Tibial nerve (tissue), 4 donors: ENCODE data around the gene NIPAL3. TPM values are rescaled to one million over a fixed set of nuclear protein-coding genes. Genes with fewer than 3 reads are reported as not detected.
A peak's percentile ranks its signal among the peaks of the same experiment; 100 is the strongest.

ENCODE experiments used
- DNase-seq, 2 donors: peaks; one replicate each; pipeline ENCODE4 v3.0.0-alpha.2; 2019; ENCODE audit warnings: low spot score in 2 of 2
- H3K27ac ChIP-seq, 4 donors: fragments of 200-600 bp; sonication (generic) in 3 of 4; one replicate each; pipeline ENCODE4 v1.5.1; 2017 to 2019; ENCODE audit warnings: mild to moderate bottlenecking in 1 of 4
- H3K27me3 ChIP-seq, 2 donors: fragments of 200-600 bp; sonication (generic) in 1 of 2; one replicate each; pipeline versions ENCODE4 v1.5.1 to v1.6.0; 2017 to 2019
- H3K36me3 ChIP-seq, 3 donors: fragments of 200-600 bp; sonication (generic); one replicate each; pipeline ENCODE4 v1.5.1; 2018 to 2019
- H3K4me1 ChIP-seq, 4 donors: fragments of 200-600 bp; sonication (generic) in 3 of 4; one replicate each; pipeline ENCODE4 v1.5.1; 2017 to 2019
- H3K4me3 ChIP-seq, 4 donors: fragments of 200-600 bp; sonication (generic) in 3 of 4; one replicate each; pipeline ENCODE4 v1.5.1; 2017 to 2019; ENCODE audit warnings: mild to moderate bottlenecking in 1 of 4, moderate library complexity in 1 of 4
- H3K9me3 ChIP-seq, 4 donors: fragments of 200-600 bp; sonication (generic) in 3 of 4; one replicate each; pipeline ENCODE4 v1.5.1; 2017 to 2019
- CTCF ChIP-seq, 5 experiments: fragments of 200-600 bp in 3 of 5; fragments of 450-650 bp in 2 of 5; sonication (generic) in 3 of 5; IDR thresholded peaks; one replicate each; pipeline ENCODE4 v1.5.1; 2016 to 2019; ENCODE audit warnings: antibody characterized with exemption in 5 of 5, mild to moderate bottlenecking in 3 of 5, moderate library complexity in 2 of 5
- EP300 ChIP-seq, 2 donors: sonication (generic); formaldehyde crosslinking; IDR thresholded peaks; one replicate each; pipeline ENCODE4 v1.6.1; 2017; ENCODE audit warnings: antibody characterized with exemption in 2 of 2, mild to moderate bottlenecking in 1 of 2
- POLR2A ChIP-seq, 2 donors: fragments of 450-650 bp; IDR thresholded peaks; one replicate each; pipeline ENCODE4 v1.6.1; 2017; ENCODE audit warnings: antibody characterized with exemption in 2 of 2, mild to moderate bottlenecking in 2 of 2, moderate library complexity in 2 of 2
- WGBS, 2 donors: methylation state at CpG; one replicate each; pipeline ENCODE4 v1.1.5; 2018; 5-methylcytosine and 5-hydroxymethylcytosine counted together
- total RNA-seq, 4 donors: library from RNA; depleted of rRNA; stranded (reverse); fragments of >200 nt; gene quantifications; one replicate each; pipeline ENCODE4 v1.1.0, GENCODE V29; 2016

Gene NIPAL3
- total RNA-seq, 4 donors from 2014 or later: 16.5 to 41.1 (median 30.1) TPM

- Histone ChIP-seq H3K9me3 (peaks cover 0 to 8% (median 0%) of the 10 kb centered on the region in 4 donors), H3K36me3 (no peaks in the 10 kb centered on the region), H3K27ac (no peak overlapping the region), H3K4me3 (no peak overlapping the region), H3K4me1 (no peaks in the 10 kb centered on the region), H3K27me3 (no peaks in the 10 kb centered on the region)
- no peak for DNase-seq
- 81 to 85% methylated on average over 3 of the region's 3 CpGs for WGBS, 2 donors
- TF ChIP-seq EP300 (IDR thresholded peaks at IDR 0.05): no peak
- TF ChIP-seq POLR2A (IDR thresholded peaks at IDR 0.05): no peak
- TF ChIP-seq CTCF (IDR thresholded peaks at IDR 0.05): no peak
Observed at GRCh38 chr1:24493785-24494184, 78.2 kb downstream of the NIPAL3 start.

- no peak for TF ChIP-seq POLR2A (IDR thresholded peaks at IDR 0.05)
- TF ChIP-seq EP300 (IDR thresholded peaks at IDR 0.05): no peak
- H3K4me3 ChIP-seq: no peak overlapping the region
- WGBS, 2 donors: 85 to 90% methylated on average over 12 of the region's 12 CpGs
Observed at GRCh38 chr1:24498589-24498988, 83.0 kb downstream of the NIPAL3 start.

GRCh38 chr1:24500448-24501048 lies 84.9 kb downstream of the NIPAL3 start:
- H3K4me1 ChIP-seq: peaks cover 0 to 31% (median 3%) of the 10 kb centered on the region in 4 donors
- no peak overlapping the region for H3K4me3 ChIP-seq
- H3K36me3 ChIP-seq: no peaks in the 10 kb centered on the region
- H3K27me3 ChIP-seq: no peaks in the 10 kb centered on the region
- no peak for DNase-seq
- 73 to 76% methylated on average over 5 of the region's 5 CpGs for WGBS, 2 donors
- no peak for TF ChIP-seq CTCF (IDR thresholded peaks at IDR 0.05)
- no peak for TF ChIP-seq POLR2A (IDR thresholded peaks at IDR 0.05)
- TF ChIP-seq EP300 (IDR thresholded peaks at IDR 0.05): no peak
- no peak overlapping the region for H3K27ac ChIP-seq
- no peaks in the 10 kb centered on the region for H3K9me3 ChIP-seq

More at GRCh38 chr1:24498589-24498988, 83.0 kb downstream of the NIPAL3 start:
- Histone ChIP-seq H3K36me3 (no peaks in the 10 kb centered on the region), H3K27ac (no peak overlapping the region), H3K9me3 (no peaks in the 10 kb centered on the region), H3K4me1 (peaks cover 0 to 17% (median 2%) of the 10 kb centered on the region in 4 donors), H3K27me3 (no peaks in the 10 kb centered on the region)
- no peak for DNase-seq

GRCh38 chr1:24501371-24502064 lies 85.9 kb downstream of the NIPAL3 start:
- no peaks in the 10 kb centered on the region for H3K27me3 ChIP-seq
- peaks cover 0 to 33% (median 6%) of the 10 kb centered on the region in 4 donors for H3K4me1 ChIP-seq
- H3K36me3 ChIP-seq: no peaks in the 10 kb centered on the region
- no peak for TF ChIP-seq EP300 (IDR thresholded peaks at IDR 0.05)
- TF ChIP-seq CTCF (IDR thresholded peaks at IDR 0.05): no peak
- TF ChIP-seq POLR2A (IDR thresholded peaks at IDR 0.05): no peak
- H3K9me3 ChIP-seq: no peaks in the 10 kb centered on the region
- H3K27ac ChIP-seq: peak overlapping the region in 2 of 4 donors; percentile 90 to 95
- DNase-seq: no peak
- 64 to 65% methylated on average over 16 of the region's 16 CpGs for WGBS, 2 donors
- peak overlapping the region; percentile 62 to 78 (median 70) for H3K4me3 ChIP-seq

- H3K4me1 ChIP-seq: peaks cover 0 to 33% (median 6%) of the 10 kb centered on the region in 4 donors
- H3K36me3 ChIP-seq: no peaks in the 10 kb centered on the region
- peak overlapping the region; percentile 64 to 95 (median 83) for H3K27ac ChIP-seq
- WGBS, 2 donors: 4% methylated on average over 34 to 35 of the region's 39 CpGs
- TF ChIP-seq CTCF (IDR thresholded peaks at IDR 0.05): no peak
- H3K9me3 ChIP-seq: no peaks in the 10 kb centered on the region
- H3K27me3 ChIP-seq: no peaks in the 10 kb centered on the region
- peak in 1 of 2 donors; percentile 24 for DNase-seq
- peak overlapping the region; percentile 62 to 78 (median 70) for H3K4me3 ChIP-seq
Observed at GRCh38 chr1:24502065-24502708, 86.6 kb downstream of the NIPAL3 start.
